ENCODE results near the gene TFEB.
"Not testable (repeated sequence)": the region's sequence is repeated elsewhere in the genome, so short reads cannot be mapped to it uniquely, and the experiment has no call there.

Gene TFEB

GRCh38 chr6:41775293-41775882 lies 40.0 kb upstream of the TFEB start:
- Histone ChIP-seq H3K36me3 (ENCODE audit: control insufficient read depth, insufficient read depth, low read length) (peaks cover 49% of the 10 kb centered on the region), H3K4me3 (ENCODE audit: extremely low read depth, insufficient read depth, low read length, poor library complexity, severe bottlenecking) (no peak overlapping the region), H3K4me1 (ENCODE audit: control insufficient read depth, insufficient read depth, low read length, poor library complexity, severe bottlenecking) (no peaks in the 10 kb centered on the region), H3K9me3 (ENCODE audit: control insufficient read depth, low read length) (no peaks in the 10 kb centered on the region), H3K27ac (ENCODE audit: low read depth, low read length, severe bottlenecking) (no peak overlapping the region)
- WGBS, 2 experiments (ENCODE audit: insufficient coverage in 2 of 2): 97 to 100% methylated on average over 3 to 6 of the region's 13 CpGs

DNA sequence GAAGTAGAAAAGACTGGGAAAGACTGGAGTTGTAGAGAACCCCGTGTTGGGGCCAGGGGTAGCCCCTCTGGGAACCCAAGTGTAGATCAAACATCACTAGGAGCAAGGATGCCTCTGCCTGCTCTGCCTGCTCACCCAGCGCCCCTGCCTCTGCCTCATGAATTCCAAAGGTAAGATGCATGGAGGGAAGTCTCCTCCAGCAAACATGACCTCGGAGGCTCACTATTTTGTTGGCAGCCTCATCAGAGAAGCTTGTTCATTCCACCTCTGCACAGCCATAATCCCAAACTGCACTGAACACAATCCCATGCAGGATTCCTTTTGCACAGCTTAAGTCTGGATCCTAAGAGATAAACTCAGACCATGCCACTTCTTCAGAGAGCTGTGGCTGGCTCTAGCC lies 39.4 kb upstream of the TFEB start:
- no peak overlapping the region for H3K27ac ChIP-seq (ENCODE audit: low read depth, low read length, severe bottlenecking)
- peaks cover 52% of the 10 kb centered on the region for H3K36me3 ChIP-seq (ENCODE audit: control insufficient read depth, insufficient read depth, low read length)
- no peak overlapping the region for H3K4me3 ChIP-seq (ENCODE audit: extremely low read depth, insufficient read depth, low read length, poor library complexity, severe bottlenecking)
- H3K9me3 ChIP-seq (ENCODE audit: control insufficient read depth, low read length): no peaks in the 10 kb centered on the region
- 87 to 88% methylated on average over 3 of the region's 3 CpGs for WGBS, 2 experiments (ENCODE audit: insufficient coverage in 2 of 2)
- H3K4me1 ChIP-seq (ENCODE audit: control insufficient read depth, insufficient read depth, low read length, poor library complexity, severe bottlenecking): no peaks in the 10 kb centered on the region

DNA sequence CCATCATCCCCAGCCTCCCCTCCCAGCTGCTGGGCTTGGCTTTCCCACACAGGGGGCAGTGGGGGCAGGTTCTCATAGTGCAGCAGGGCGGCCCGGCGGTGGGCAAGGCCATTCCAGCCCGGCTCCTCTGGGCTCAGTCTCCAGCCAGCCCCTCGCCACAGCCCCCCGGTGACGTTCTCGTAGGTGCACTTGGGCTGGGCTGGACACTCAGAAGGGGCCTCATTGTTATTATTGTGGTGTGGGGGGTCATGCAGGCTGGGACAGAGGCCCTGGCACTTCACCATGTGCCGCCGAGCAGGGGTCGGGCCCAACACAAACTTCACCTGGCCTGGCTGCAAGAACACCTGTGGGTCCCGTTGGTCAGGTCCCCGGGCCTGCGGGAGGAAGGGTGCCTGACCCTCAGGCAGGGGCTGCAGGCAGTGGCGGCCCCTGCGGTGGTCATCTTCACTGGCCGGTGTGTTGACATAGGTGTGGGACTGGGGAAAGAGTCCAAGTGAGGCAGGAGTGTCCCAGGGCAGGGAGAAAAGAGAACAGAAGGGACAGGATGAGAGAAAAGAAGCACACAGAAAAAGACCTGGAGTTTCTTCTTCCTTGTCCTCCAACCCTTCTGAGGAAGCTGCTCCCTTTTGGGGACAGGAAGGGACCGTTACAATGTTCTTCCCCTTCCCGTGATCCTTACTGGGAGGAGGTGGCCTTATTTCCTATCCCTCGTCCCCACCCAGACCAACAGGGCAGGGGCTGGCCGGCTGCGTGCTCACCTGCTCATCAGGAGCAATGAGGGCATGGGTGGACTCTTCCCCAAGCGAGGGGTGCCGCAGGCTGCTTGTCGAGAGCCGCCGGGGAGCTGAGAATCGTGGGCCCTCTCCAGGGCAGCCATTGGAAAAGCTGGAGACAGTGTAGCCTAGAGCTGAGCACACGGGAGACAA lies 35.9 kb upstream of the TFEB start:
- Histone ChIP-seq H3K9me3 (ENCODE audit: control insufficient read depth, low read length) (no peaks in the 10 kb centered on the region), H3K36me3 (ENCODE audit: control insufficient read depth, insufficient read depth, low read length) (peaks cover 40% of the 10 kb centered on the region), H3K27ac (ENCODE audit: low read depth, low read length, severe bottlenecking) (no peak overlapping the region), H3K4me1 (ENCODE audit: control insufficient read depth, insufficient read depth, low read length, poor library complexity, severe bottlenecking) (peaks cover 24% of the 10 kb centered on the region), H3K4me3 (ENCODE audit: extremely low read depth, insufficient read depth, low read length, poor library complexity, severe bottlenecking) (no peak overlapping the region)
- 91 to 93% methylated on average over 14 to 29 of the region's 29 CpGs for WGBS, 2 experiments (ENCODE audit: insufficient coverage in 2 of 2)

DNA sequence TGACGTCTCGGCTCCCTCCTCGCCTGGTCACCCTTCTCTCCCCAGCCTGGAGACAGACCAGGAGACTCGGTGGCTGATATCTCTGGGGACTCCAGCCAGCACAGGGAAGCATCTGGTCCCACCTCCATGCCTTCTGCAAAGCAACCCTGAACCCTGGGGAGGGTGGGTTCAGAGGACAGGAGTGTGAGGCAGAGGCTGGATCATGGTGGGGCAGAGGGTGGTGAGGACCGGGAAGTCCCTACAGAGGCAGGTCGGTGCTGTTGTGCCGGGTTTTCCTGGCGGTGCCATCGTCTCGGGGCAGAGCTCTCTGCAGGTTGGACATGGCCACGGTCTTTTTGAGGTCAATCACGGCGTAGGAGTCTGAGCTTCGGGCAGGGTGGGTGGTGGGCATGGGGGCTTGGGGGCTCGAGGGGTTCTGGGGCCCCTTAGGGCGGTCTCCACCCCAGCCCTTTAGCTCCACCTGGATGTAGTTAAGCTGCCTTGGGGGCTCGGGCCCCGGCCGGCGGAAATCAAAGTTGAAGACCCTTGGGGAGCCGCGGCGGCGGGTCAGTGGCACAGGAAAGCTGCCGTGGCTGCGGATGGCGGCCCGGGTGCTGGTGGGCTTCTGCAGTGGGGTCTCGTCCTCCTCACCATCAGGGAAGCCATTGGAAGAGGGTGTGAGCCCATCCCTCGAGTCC lies 35.1 kb upstream of the TFEB start:
- WGBS, 2 experiments (ENCODE audit: insufficient coverage in 2 of 2): 95 to 97% methylated on average over 16 to 22 of the region's 30 CpGs
- Histone ChIP-seq H3K36me3 (ENCODE audit: control insufficient read depth, insufficient read depth, low read length) (peaks cover 38% of the 10 kb centered on the region), H3K4me1 (ENCODE audit: control insufficient read depth, insufficient read depth, low read length, poor library complexity, severe bottlenecking) (peaks cover 24% of the 10 kb centered on the region), H3K27ac (ENCODE audit: low read depth, low read length, severe bottlenecking) (no peak overlapping the region), H3K9me3 (ENCODE audit: control insufficient read depth, low read length) (no peaks in the 10 kb centered on the region), H3K4me3 (ENCODE audit: extremely low read depth, insufficient read depth, low read length, poor library complexity, severe bottlenecking) (no peak overlapping the region)

DNA sequence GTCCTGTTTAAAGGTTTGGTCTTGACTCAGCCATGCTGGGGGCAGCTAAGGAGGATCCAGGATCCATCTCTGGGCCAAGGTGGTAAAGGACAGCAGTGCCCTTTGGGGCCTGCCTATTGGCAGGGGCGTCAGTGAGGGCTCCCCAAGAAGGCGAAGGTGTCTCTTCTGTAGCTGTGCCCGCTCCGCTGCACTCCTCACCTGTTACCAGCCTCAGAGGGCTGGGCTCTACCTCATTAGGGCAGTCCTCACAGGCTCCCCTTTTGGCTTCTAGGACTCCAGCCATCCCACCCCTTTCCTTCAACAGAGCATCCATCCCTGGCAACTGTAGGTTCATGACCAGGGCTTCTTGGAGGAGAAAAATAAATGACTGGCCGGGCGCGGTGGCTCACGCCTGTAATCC lies 34.0 kb upstream of the TFEB start:
- peaks cover 28% of the 10 kb centered on the region for H3K36me3 ChIP-seq (ENCODE audit: control insufficient read depth, insufficient read depth, low read length)
- 80 to 98% methylated on average over 3 to 4 of the region's 8 CpGs for WGBS, 2 experiments (ENCODE audit: insufficient coverage in 2 of 2)
- H3K27ac ChIP-seq (ENCODE audit: low read depth, low read length, severe bottlenecking): no peak overlapping the region
- H3K4me3 ChIP-seq (ENCODE audit: extremely low read depth, insufficient read depth, low read length, poor library complexity, severe bottlenecking): no peak overlapping the region
- H3K4me1 ChIP-seq (ENCODE audit: control insufficient read depth, insufficient read depth, low read length, poor library complexity, severe bottlenecking): peaks cover 24% of the 10 kb centered on the region
- H3K9me3 ChIP-seq (ENCODE audit: control insufficient read depth, low read length): no peaks in the 10 kb centered on the region

DNA sequence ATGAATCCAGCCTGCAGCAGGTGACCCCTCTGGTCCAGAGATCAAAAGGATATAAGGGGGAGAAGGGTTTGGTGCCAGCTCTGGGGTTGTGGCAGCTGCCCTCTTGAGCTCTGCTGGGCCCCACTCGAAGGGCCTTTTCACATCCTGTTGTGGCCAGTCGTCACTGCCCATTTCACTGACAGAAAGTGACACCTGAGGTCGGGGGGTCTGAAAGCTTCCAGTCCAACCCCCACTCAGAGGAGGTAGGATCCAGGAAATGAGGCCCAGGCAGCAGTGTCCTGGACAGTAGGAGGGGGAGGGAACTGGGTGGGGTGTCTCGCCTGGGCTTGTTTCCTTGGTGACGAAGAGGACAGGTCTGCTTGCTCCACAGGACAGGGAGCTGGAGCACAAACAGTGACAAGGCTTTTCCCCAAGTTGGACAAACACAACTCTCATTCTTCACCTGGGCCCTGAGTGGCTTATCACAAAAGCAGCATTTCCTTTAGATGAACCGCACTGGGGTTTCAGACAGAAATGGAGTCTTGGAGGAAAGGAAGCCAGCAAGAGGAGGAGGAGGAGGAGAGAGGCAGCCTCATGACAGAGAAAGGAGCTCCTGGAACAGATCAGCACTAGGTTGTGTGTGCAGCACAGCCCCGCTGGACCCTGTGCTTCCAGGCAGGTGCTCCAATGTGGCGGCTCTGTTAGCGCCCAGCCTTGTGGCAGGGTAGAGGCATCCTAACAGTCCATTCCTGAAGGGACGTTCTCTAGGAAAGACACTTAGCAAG lies 33.3 kb upstream of the TFEB start:
- H3K27ac ChIP-seq (ENCODE audit: low read depth, low read length, severe bottlenecking): peak overlapping the region; percentile 29
- no peak overlapping the region for H3K4me3 ChIP-seq (ENCODE audit: extremely low read depth, insufficient read depth, low read length, poor library complexity, severe bottlenecking)
- 82 to 88% methylated on average over 6 to 8 of the region's 10 CpGs for WGBS, 2 experiments (ENCODE audit: insufficient coverage in 2 of 2)
- peaks cover 24% of the 10 kb centered on the region for H3K4me1 ChIP-seq (ENCODE audit: control insufficient read depth, insufficient read depth, low read length, poor library complexity, severe bottlenecking)
- no peaks in the 10 kb centered on the region for H3K9me3 ChIP-seq (ENCODE audit: control insufficient read depth, low read length)
- H3K36me3 ChIP-seq (ENCODE audit: control insufficient read depth, insufficient read depth, low read length): peaks cover 24% of the 10 kb centered on the region

GRCh38 chr6:41767112-41767833 lies 31.9 kb upstream of the TFEB start:
- 77 to 82% methylated on average over 7 to 9 of the region's 12 CpGs for whole genome bisulfite sequencing, 2 experiments (ENCODE audit: insufficient coverage in 2 of 2)
- Histone ChIP-seq H3K36me3 (ENCODE audit: control insufficient read depth, insufficient read depth, low read length) (peaks cover 18% of the 10 kb centered on the region), H3K9me3 (ENCODE audit: control insufficient read depth, low read length) (no peaks in the 10 kb centered on the region), H3K4me3 (ENCODE audit: extremely low read depth, insufficient read depth, low read length, poor library complexity, severe bottlenecking) (no peak overlapping the region), H3K4me1 (ENCODE audit: control insufficient read depth, insufficient read depth, low read length, poor library complexity, severe bottlenecking) (peaks cover 24% of the 10 kb centered on the region), H3K27ac (ENCODE audit: low read depth, low read length, severe bottlenecking) (peak overlapping the region; percentile 41)

GRCh38 chr6:41766043-41766664 lies 30.7 kb upstream of the TFEB start:
- Histone ChIP-seq H3K36me3 (ENCODE audit: control insufficient read depth, insufficient read depth, low read length) (peaks cover 11% of the 10 kb centered on the region), H3K4me1 (ENCODE audit: control insufficient read depth, insufficient read depth, low read length, poor library complexity, severe bottlenecking) (peaks cover 24% of the 10 kb centered on the region)
- H3K9me3 ChIP-seq (ENCODE audit: control insufficient read depth, low read length); H3K27ac ChIP-seq (ENCODE audit: low read depth, low read length, severe bottlenecking); H3K4me3 ChIP-seq (ENCODE audit: extremely low read depth, insufficient read depth, low read length, poor library complexity, severe bottlenecking): not testable (repeated sequence)
- 83 to 100% methylated on average over 2 of the region's 4 CpGs for WGBS, 2 experiments (ENCODE audit: insufficient coverage in 2 of 2)

GRCh38 chr6:41763470-41763869 lies 28.1 kb upstream of the TFEB start:
- peaks cover 20% of the 10 kb centered on the region for H3K4me1 ChIP-seq (ENCODE audit: control insufficient read depth, insufficient read depth, low read length, poor library complexity, severe bottlenecking)
- H3K27ac ChIP-seq (ENCODE audit: low read depth, low read length, severe bottlenecking): no peak overlapping the region
- no peaks in the 10 kb centered on the region for H3K9me3 ChIP-seq (ENCODE audit: control insufficient read depth, low read length)
- WGBS, 2 experiments (ENCODE audit: insufficient coverage in 2 of 2): 76 to 77% methylated on average over 2 of the region's 2 CpGs
- no peak overlapping the region for H3K4me3 ChIP-seq (ENCODE audit: extremely low read depth, insufficient read depth, low read length, poor library complexity, severe bottlenecking)
- no peaks in the 10 kb centered on the region for H3K36me3 ChIP-seq (ENCODE audit: control insufficient read depth, insufficient read depth, low read length)

Measured in mesodermal cell (in vitro differentiated cells).